Fibroblast of skin of left quadriceps (primary cell): ENCODE data around the gene PRADC1.
A peak's percentile ranks its signal among the peaks of the same experiment; 100 is the strongest.
"Not testable (repeated sequence)": the region's sequence is repeated elsewhere in the genome, so short reads cannot be mapped to it uniquely, and the experiment has no call there.

Source experiments
- DNase-seq, 2 experiments: peaks; one replicate each; pipeline ENCODE4 v3.0.0-alpha.2; 2013; ENCODE audit warnings: low read depth in 2 of 2

Gene PRADC1

DNA sequence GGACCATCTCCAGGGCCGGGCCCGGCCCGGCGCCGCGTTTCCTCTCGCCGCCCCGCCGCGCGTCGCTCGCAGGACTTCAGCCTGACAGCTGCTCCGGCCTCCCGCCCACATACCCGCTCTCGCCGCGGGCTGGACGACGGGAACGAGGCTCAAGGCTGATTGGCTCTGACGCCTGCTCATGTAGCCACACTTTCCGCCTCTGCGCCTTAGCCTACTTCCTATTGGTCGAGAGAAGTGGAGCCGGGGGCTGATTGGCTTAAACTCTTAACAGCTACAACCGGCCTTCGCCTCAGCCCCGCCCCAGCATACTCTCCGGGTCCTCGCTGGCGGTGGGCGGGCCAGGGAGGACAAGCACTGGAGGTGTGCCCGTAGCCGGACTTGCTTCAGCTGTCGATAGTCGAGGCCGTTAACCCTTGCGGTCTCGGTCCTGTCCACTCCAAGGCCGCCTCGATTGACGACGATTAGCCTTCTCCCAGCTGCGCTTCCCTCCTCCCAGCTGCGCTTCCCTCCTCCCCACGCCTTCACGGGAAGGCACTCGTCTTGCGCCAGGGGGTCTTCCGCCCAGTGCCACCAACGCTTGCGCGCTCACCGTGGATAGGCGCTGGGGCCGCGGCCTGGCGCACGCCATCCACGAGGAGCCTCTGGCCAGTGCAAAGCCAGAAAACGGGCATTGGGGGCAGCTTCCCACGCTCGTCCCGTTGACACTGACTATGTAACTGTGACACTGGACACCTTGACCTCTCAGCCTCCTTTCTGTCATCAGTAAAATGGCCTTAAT is at the start of gene PRADC1:
PRADC1 (minus strand) TSS at position 86 of the 778 bp plus-strand sequence; CDS start at position 7, 79 bp downstream.
- DNase-seq: peak; percentile 99

GRCh38 chr2:73281244-73281643 is 48.2 kb upstream of the PRADC1 start:
- no peak for DNase-seq

DNA sequence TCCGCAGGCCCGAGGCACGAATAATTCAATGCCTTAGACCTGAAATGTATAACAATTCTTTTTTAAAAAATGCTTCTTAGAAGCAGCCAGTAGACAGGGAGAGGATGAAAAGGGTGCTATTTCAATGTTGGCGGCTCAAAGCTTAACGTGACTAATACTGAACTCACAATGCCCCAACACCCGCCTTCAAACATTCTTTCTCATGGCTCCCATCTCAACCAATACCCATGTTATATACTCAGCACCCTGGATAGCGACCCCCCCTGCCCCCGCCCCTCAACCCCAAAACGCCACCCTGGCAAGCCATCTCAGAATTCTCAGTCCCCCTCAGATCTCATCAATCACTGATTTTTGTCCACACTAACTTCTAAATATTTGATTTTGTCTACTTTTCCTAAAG is 46.8 kb upstream of the PRADC1 start:
- no peak for DNase-seq

DNA sequence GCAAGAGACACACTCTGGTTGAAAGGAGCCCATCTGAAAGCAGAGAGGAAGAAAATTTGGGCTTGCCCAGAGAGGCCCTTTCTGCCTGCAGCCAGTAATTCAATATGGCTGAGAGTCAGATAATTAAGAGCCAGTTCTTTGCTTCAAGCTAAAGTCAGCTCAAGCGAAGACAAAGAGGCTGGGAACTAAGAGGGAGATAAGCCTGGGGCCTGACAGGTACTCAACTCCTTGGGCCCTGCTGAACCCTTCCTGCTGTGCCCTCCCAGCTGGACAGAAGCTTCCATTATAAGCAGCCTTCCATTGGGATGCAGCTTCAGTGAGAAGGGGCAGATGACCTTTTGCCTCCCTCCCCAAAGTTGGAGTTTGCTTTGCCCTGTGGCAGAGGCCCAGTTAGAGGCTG is 39.2 kb upstream of the PRADC1 start:
- no peak for DNase-seq

- DNase-seq: no peak
Observed at GRCh38 chr2:73269686-73270465, 36.8 kb upstream of the PRADC1 start.

DNA sequence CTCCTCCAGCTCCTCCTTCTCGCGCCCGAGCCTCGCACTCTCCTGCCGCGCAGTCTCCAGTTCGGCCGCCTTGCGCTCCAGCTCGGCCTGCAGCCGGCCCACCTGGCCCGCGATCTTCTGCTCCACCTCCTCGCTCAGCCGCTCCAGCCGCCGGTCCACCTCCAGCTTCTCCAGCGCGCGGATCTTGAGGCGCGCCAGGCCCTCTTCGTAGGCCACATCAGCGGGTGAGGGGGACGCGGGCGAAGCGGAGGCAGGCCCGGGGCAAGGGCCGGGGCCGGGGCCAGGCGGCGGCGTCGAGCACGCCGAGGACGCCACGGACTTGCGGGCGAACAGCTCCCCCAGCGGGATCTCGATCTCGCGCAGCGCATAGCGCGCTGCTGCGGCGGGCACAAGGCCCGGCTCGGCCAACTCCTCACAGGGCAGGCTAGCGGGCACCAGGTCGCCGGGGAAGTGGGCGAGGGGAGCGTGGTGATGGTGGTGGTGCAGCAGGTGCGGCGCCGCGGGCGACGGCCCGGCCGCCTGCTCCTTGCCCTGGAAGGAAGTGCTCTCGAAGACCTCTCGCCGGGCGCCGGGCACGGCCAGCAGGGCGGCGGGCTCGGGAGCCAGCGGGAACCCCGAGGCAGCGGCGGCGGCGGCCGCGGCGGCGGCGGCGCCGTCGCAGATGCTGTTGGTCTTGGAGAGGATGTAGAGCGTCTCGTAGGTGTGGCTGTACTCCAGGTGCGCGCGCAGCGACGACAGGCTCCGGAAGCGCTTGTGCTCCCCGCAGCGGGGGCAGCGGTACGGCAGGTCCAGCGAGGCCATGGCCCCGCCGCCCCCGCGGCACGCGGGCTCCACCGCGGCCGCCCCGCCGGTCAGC is 36.0 kb upstream of the PRADC1 start:
- DNase-seq: no peak

DNA sequence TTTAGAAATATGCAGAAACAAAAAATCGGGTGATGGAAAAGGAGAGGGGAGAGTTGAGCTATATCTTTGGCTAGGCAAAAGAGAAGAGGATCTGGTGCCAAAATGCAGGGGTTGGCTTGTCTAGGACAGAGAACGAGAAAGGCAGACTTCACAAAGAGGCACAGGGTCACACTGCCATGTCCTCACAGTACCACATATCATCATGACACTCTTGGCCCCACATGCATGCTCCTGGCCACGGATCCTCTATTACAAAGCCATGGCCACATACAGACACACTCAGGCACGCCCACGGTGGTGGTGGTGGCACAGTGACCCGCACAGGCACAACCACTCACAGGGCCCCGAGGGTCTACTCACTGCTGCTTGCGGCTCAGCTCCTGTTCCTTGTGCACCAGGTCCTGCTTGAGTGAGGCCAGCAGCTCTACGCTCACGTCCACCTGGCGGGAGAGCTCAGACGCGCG is 35.4 kb upstream of the PRADC1 start:
- DNase-seq: no peak

- no peak for DNase-seq
Observed at GRCh38 chr2:73267008-73267407, 34.0 kb upstream of the PRADC1 start.

- no peak for DNase-seq
Observed at GRCh38 chr2:73266061-73266901, 33.2 kb upstream of the PRADC1 start.

GRCh38 chr2:73265298-73266060 is 32.4 kb upstream of the PRADC1 start:
- DNase-seq: no peak

GRCh38 chr2:73264783-73265182 is 31.7 kb upstream of the PRADC1 start:
- no peak for DNase-seq

DNA sequence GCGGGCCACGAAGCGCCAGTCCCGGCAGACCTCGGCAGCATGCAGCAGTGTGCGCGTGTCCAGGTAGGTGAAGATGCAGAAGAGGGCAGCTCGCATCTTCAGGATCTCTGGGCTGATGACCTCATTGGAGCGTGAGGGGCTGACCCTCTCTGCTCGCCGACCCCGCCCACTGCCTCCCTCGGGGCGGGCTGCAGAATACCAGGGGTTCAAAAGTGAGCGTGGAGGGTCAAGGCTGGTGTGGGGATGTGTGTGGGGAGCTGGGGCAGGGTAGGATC is 31.2 kb upstream of the PRADC1 start:
- DNase-seq: no peak

DNA sequence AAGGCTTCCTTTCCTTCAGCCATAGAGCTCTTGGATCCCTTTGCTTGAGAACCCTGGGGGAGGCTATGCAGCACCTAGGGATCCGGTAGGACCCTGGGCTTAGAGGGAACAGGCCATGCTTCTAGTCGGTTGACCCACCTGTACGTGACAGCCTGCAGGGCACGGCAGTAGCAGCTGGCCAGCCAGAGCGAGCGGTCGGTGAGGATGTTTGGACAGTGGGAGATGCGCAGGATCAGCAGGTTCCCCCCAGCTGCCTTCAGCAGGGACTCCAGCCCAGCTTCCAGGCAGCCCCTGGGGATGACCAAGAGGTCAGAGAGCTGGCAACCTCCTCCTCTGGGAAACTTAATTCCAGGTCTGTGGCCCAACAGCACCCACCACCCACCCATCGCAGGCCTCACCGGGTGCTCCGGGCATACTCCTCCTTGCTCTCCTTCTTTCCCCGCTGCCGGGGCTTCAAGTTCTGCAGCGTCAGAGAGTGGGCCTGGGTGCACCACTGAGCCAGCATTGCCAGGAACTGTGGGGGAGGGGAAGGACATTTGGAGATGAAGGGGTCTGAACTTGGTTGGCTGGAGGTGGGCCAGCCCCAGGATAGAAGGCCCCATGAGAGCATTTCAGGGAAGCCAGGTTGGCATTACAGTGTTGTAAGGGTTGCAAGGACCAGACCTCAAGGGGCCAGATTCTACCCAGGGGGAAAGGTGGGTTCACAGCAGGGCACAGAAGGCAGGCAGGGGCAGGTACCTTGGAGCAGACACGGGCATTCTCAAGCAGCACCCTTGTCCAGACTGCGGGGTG is 30.7 kb upstream of the PRADC1 start:
- no peak for DNase-seq

DNA sequence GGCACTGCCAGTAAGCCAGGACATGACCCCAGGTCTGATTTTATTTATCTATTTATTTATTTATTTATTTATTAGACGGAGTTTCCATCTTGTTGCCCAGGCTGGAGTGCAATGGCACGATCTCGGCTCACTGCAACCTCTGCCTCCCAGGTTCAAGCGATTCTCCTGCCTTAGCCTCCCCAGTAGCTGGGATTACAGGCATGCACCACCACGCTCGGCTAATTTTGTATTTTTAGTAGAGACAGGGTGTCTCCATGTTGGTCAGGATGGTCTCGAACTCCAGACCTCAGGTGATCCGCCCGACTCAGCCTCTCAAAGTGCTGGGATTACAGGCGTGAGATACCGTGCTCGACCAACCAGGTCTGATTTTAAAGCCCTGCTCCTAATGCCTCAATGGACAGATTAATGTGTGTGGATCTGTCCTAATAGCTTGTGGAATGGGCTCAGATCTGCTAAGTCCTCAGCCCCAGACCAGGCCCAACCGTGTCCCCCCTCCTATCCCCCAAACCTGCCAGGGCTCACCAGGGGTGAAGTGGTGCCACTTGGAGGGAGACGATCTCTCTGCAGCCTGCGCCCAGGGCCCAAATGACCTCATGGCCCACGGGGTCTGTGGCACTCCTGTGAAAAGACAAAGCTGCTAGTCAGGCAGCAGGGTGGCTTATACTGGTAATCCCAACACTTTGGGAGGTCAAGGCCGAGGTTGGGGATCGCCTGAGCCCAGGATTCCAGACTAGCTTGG is 29.8 kb upstream of the PRADC1 start:
- DNase-seq: not testable (repeated sequence)

DNA sequence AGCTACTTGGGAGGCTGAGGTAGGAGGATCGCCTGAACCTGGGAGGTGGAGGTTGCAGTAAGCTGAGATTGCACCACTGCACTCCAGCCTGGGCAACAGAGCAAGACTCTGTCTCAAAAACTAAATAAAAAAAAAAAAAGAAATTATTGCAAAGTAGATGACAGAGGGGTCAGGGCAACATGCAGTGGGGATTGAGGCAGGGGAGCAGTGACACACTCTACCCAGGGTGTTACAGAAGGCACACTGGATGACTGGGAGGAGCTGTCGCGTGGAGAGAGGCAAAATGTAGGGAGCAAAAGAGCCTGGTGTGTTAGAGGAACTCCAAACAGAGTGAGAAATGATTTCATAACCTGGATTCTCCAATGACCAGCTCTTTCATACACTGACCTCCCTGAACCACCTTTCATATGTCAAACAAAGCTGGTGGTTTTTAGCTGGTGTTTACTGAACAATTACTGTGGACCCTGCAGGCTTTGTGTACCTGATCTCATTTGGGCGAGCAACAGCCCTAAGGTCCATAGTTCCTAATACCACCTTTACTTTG is 29.1 kb upstream of the PRADC1 start:
- DNase-seq: no peak

GRCh38 chr2:73260338-73260984 is 27.4 kb upstream of the PRADC1 start:
- DNase-seq: no peak

DNA sequence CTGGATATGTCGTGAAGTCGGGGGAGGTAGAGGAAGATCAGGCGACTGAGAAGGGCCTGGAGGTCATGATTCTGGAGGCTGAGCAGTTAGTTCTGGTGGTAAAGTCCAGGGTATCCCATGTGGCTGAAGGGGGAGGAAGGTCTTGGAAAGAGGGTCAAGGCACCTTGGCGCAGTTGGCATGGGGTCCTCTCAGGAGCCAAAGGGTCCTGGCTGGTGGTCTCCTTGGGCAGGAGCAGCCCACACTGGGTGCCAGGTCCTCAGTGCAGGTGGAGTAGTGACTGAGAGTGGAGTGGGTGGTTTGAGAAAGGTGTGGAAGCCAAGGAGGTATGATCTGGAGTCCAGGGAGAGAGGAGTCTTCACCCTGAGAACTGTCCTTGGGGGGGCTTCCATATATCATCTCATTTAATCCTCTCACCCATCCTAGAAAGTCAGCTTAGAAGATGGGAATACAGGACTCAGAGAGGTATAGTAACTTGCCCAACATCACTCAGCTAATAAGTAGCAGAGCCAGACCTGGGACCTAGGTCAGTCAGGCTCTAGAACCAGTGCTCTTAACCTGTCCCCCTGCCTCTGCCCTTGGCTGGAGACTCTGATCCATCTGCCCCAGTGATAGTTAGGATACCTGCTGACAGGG is 26.8 kb upstream of the PRADC1 start:
- DNase-seq: no peak

DNA sequence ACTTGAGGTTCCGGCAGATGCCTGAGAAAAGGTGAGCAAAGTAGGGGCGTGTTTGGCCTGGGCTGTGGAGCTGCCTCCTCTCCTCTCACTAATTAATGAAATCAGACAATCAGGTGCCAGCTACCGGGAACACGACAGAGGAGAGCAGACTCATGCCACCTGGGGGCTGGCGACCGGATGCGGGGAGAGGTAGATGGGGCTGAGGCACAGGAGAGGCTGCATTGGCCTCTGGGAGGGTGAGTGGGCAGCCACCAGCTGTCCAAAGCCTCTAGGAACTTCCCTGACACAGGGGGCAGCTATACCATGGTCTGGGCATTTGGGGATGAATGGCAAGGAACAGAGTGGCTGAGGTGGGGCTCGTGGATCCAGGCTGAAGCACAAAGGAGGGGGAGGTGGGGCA is 26.2 kb upstream of the PRADC1 start:
- no peak for DNase-seq
